Activated gamma-delta T cell treated with Interleukin-2 at 50 U/mL for 16 hours (primary cell): ENCODE results near the gene RNF40.

Source experiments
- DNase-seq: peaks from one replicate; pipeline ENCODE4 v3.0.0-alpha.2; 2020

Gene RNF40

GRCh38 chr16:30762991-30763725, 1.0 kb downstream of the RNF40 start:
- no peak for DNase-seq

- no peak for DNase-seq
Observed at GRCh38 chr16:30764086-30764485, 2.0 kb downstream of the RNF40 start.

- no peak for DNase-seq
Observed at GRCh38 chr16:30764816-30765465, 2.8 kb downstream of the RNF40 start.

GRCh38 chr16:30766206-30766932, 4.2 kb downstream of the RNF40 start:
- DNase-seq = no peak

- no peak for DNase-seq
Observed at GRCh38 chr16:30766933-30767284, 4.8 kb downstream of the RNF40 start.

GRCh38 chr16:30767767-30768465, 5.8 kb downstream of the RNF40 start:
- peak; percentile 50 for DNase-seq

GRCh38 chr16:30768583-30769181, 6.6 kb downstream of the RNF40 start:
- DNase-seq = no peak

- no peak for DNase-seq
Observed at GRCh38 chr16:30769379-30770089, 7.4 kb downstream of the RNF40 start.

GRCh38 chr16:30771726-30772125, 9.6 kb downstream of the RNF40 start:
- no peak for DNase-seq

GRCh38 chr16:30773826-30774225, 11.7 kb downstream of the RNF40 start:
- no peak for DNase-seq

- DNase-seq = no peak
Observed at GRCh38 chr16:30774367-30775130, 12.4 kb downstream of the RNF40 start.

- no peak for DNase-seq
Observed at GRCh38 chr16:30775131-30775391, 12.9 kb downstream of the RNF40 start.

GRCh38 chr16:30775392-30776188, 13.5 kb downstream of the RNF40 start:
- DNase-seq = peak; percentile 29

GRCh38 chr16:30777591-30778297, 15.6 kb downstream of the RNF40 start:
- no peak for DNase-seq

- no peak for DNase-seq
Observed at GRCh38 chr16:30778549-30779244, 16.6 kb downstream of the RNF40 start.

- no peak for DNase-seq
Observed at GRCh38 chr16:30779596-30779995, 17.5 kb downstream of the RNF40 start.

- DNase-seq = no peak
Observed at GRCh38 chr16:30780021-30780420, 17.9 kb downstream of the RNF40 start.

GRCh38 chr16:30780549-30780948, 18.4 kb downstream of the RNF40 start:
- DNase-seq = no peak

- DNase-seq = no peak
Observed at GRCh38 chr16:30782486-30783279, 20.6 kb downstream of the RNF40 start.
